NT2/D1 (cell line): ENCODE measurements around the gene DNAL4.

Experiments
- DNase-seq: peaks from one replicate; pipeline ENCODE4 v3.0.0-alpha.2; 2011; ENCODE audit warnings: low read depth, low spot score
- H3K27me3 ChIP-seq: 2 replicates; pipeline ENCODE4 v1.6.0; 2011; ENCODE audit warnings: mild to moderate bottlenecking; ENCODE audit not compliant: insufficient read length, insufficient read depth
- H3K36me3 ChIP-seq: 2 replicates; pipeline ENCODE4 v1.6.1; 2011; ENCODE audit warnings: mild to moderate bottlenecking, low read length, mixed read lengths; ENCODE audit not compliant: insufficient read depth, insufficient read length
- H3K4me1 ChIP-seq: 2 replicates; pipeline ENCODE4 v1.5.1; 2011; ENCODE audit not compliant: insufficient read depth, insufficient read length
- H3K4me3 ChIP-seq: 2 replicates; pipeline ENCODE4 v1.5.1; 2011; ENCODE audit warnings: low read depth; ENCODE audit not compliant: insufficient read length
- H3K9ac ChIP-seq: 2 replicates; pipeline ENCODE4 v1.6.0; 2011; ENCODE audit warnings: low read depth; ENCODE audit not compliant: insufficient read length
- H3K9me3 ChIP-seq: 2 replicates; pipeline ENCODE4 v1.5.1; 2011; ENCODE audit warnings: mild to moderate bottlenecking, low read length; ENCODE audit not compliant: insufficient read depth
- SUZ12 ChIP-seq: IDR thresholded peaks from 2 replicates; pipeline ENCODE4 v1.6.1; 2011; ENCODE audit not compliant: insufficient read length, insufficient read depth; ENCODE audit errors: extremely low read depth
- YY1 ChIP-seq: IDR thresholded peaks from 2 replicates; pipeline ENCODE4 v1.6.1; 2011; ENCODE audit not compliant: insufficient read length, insufficient read depth
- ZNF274 ChIP-seq: IDR thresholded peaks from 2 replicates; pipeline ENCODE4 v1.6.1; 2011; ENCODE audit warnings: mild to moderate bottlenecking, low read depth, low read length

DNAL4 gene

DNA sequence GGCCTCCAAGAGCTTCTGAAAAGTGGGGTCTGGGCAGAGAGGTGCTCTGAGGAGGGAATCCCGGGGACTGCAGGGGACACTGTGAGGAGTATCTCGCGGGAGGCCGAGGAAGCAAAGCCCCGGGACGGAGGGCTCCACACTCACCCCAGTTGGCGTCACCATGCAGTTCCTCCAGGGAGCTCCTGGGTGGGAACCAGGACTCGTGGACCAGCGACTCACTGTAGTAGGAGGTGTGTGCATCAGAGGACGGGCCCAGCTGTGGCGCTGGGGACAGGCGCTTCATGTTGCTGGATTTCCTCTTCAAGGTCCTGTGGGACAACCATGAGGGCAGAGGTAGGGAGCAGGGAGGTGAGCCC lies 42.9 kb downstream of the DNAL4 start:
- Histone ChIP-seq H3K9me3 (no peaks in the 10 kb centered on the region), H3K4me3 (no peak overlapping the region), H3K9ac (no peak overlapping the region), H3K36me3 (peaks cover 47% of the 10 kb centered on the region), H3K27me3 (peaks cover 4% of the 10 kb centered on the region), H3K4me1 (no peaks in the 10 kb centered on the region)
- TF ChIP-seq SUZ12 (no peak), ZNF274 (no peak), YY1 (no peak)
- no peak for DNase-seq

DNA sequence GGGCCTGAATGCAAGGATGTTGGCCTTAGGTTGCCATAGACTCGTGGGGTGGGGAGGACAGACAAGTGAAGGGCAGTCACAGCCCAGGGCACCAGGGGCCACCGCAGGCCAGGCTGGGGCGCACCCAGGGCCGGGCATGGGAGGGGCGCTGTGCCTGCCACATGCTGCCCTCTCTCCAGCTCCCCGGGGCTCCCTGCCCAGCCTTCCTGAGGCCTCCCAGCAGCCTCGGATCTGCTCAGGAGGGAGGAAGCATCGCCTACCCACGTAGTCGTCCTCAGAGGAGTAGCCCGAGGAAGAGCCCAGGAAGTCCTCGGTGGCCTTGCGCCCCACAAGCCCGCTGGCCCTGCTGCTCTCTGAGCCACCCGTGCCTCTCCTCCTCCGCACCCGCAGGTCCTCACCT lies 43.3 kb downstream of the DNAL4 start:
- Histone ChIP-seq H3K9ac (no peak overlapping the region), H3K27me3 (peaks cover 4% of the 10 kb centered on the region), H3K36me3 (peaks cover 48% of the 10 kb centered on the region), H3K4me1 (no peaks in the 10 kb centered on the region), H3K4me3 (no peak overlapping the region), H3K9me3 (no peaks in the 10 kb centered on the region)
- DNase-seq: no peak
- no peak for TF ChIP-seq ZNF274
- TF ChIP-seq SUZ12: no peak
- TF ChIP-seq YY1: no peak

DNA sequence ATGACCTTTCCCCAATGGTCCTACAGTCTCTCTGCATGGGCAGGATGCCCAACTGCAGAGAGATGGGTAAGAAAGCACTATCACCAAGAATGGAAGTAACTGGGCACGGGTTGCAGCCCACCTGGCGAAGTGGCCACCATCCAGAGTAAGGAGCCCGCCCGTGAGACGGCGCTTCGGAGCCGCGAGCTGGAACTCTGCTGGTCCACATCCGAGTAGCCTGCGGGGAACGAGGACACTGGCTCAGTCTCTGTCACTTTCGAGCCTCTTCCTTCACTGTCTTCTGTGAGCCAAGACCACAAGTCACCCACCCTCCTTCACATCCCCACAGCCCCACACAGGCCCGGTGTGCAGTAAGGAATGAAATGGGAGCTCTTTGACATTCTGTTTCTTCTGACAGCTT lies 43.8 kb downstream of the DNAL4 start:
- H3K9ac ChIP-seq: no peak overlapping the region
- H3K9me3 ChIP-seq: no peaks in the 10 kb centered on the region
- H3K27me3 ChIP-seq: peaks cover 4% of the 10 kb centered on the region
- no peak overlapping the region for H3K4me3 ChIP-seq
- TF ChIP-seq YY1 (no peak), SUZ12 (no peak), ZNF274 (no peak)
- H3K4me1 ChIP-seq: no peaks in the 10 kb centered on the region
- no peak for DNase-seq
- peaks cover 54% of the 10 kb centered on the region for H3K36me3 ChIP-seq

- Histone ChIP-seq H3K4me1 (no peaks in the 10 kb centered on the region), H3K27me3 (peaks cover under 1% of the 10 kb centered on the region), H3K9me3 (no peaks in the 10 kb centered on the region), H3K4me3 (no peak overlapping the region), H3K36me3 (peaks cover 59% of the 10 kb centered on the region), H3K9ac (no peak overlapping the region)
- TF ChIP-seq ZNF274 (no peak), YY1 (no peak), SUZ12 (no peak)
- DNase-seq: no peak
These were observed 45.3 kb downstream of the DNAL4 start for GRCh38 chr22:38748487-38749136.

DNA sequence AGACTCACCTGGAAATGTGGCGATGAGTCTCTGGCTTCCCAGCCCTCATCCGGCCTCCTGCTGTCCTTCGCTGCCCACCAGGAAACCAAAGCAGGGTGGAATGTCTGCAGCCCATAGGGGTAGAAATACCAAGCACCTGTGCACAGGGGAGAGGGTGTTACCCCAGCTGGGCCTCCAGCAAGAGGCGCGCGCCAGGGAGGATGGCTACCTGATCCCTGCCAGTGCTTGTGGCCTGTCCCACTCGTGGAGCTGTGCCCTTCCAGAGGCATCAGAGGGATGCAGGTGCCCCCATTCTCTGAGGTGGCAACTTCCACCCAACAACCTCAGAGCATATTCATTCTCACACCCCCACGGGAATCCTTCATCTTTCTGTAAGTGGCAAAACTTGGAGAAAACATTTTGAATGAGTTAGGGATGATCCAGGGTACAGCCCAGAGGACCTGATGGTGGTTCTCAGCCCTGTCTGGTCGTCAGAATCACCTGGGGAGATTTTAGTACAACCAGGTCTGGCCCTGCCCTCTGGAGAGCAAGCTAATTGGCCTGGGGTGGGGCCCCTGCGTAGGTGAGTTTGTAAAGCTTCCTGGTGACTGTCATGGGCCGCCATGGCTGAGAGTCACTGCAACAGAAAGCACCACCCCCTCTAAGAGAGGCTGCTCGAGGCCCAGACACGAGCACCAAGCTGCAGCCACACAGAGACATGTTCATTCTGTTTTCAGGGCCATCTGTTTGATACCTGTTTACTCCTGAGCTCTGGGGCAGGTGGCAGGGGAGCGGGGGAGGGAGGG lies 48.1 kb downstream of the DNAL4 start:
- TF ChIP-seq SUZ12: no peak
- TF ChIP-seq ZNF274: no peak
- TF ChIP-seq YY1: no peak
- Histone ChIP-seq H3K4me1 (no peaks in the 10 kb centered on the region), H3K9ac (no peak overlapping the region), H3K9me3 (no peaks in the 10 kb centered on the region), H3K36me3 (peaks cover 62% of the 10 kb centered on the region), H3K27me3 (no peaks in the 10 kb centered on the region), H3K4me3 (no peak overlapping the region)
- DNase-seq: no peak

GRCh38 chr22:38744981-38745380 lies 49.0 kb downstream of the DNAL4 start:
- Histone ChIP-seq H3K27me3 (no peaks in the 10 kb centered on the region), H3K36me3 (peaks cover 58% of the 10 kb centered on the region), H3K4me1 (no peaks in the 10 kb centered on the region), H3K9me3 (no peaks in the 10 kb centered on the region), H3K4me3 (no peak overlapping the region), H3K9ac (no peak overlapping the region)
- DNase-seq: no peak
- TF ChIP-seq ZNF274: no peak
- TF ChIP-seq YY1: no peak
- TF ChIP-seq SUZ12: no peak

DNA sequence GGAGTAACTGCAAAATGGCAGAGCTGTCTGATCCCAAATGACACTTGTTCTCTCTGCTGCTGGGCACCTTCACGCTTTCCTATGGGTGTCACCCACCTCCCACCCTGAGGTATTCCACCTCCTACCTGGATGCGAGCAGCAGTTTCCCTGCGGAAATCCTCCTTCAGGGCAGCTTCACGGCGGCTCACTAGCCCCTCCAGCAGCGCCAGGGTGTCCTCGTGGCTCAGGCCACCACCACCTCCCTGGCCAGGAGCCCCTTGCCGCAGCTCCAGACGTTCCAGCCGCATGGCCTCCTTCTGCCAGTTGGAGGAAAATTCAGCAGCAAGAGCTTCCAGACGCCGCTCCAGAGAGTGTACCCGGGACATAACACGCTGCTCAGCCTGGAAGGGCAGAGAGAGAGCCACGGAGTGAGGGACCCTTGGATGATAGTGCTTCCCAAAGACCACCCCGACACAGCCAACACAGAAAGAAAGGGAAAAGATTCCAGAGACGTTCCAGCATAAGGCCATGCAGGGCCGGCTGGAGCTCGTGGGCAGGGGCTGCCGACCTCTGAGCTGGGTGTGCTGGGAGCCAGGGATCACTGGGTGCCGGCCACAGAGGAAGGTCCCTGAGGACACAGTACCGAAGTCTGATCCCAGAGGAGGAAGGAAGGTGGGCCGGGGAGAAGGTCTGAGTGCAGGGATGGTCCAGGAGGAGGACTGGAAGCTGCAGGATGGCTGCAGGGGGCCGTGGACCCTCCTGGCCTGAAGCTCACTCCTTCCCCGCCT lies 51.6 kb downstream of the DNAL4 start:
- H3K4me1 ChIP-seq: no peaks in the 10 kb centered on the region
- no peaks in the 10 kb centered on the region for H3K9me3 ChIP-seq
- no peak overlapping the region for H3K9ac ChIP-seq
- TF ChIP-seq SUZ12: no peak
- TF ChIP-seq ZNF274: no peak
- TF ChIP-seq YY1: no peak
- H3K4me3 ChIP-seq: no peak overlapping the region
- H3K36me3 ChIP-seq: peaks cover 64% of the 10 kb centered on the region
- no peak for DNase-seq
- H3K27me3 ChIP-seq: no peaks in the 10 kb centered on the region
